Renal pelvis (tissue), 4 donors: Measurements from ENCODE around the gene PIM2. TPM values are rescaled to one million over a fixed set of nuclear protein-coding genes. Genes with fewer than 3 reads are reported as not detected.
"Not testable (repeated sequence)": the region's sequence is repeated elsewhere in the genome, so short reads cannot be mapped to it uniquely, and the experiment has no call there.

Experiments used
- DNase-seq: peaks from one replicate; pipeline ENCODE4 v3.0.0-alpha.2; 2013
- polyA plus RNA-seq, 3 donors: library from polyadenylated mRNA; unstranded; fragments of 120-200 nt; gene quantifications; one replicate each; pipeline ENCODE4 v1.2.1, GENCODE V29; 2013; ENCODE audit not compliant: insufficient read length in 3 of 3

The PIM2 gene
- polyA plus RNA-seq, 3 donors, result 6.5 to 7.9 (median 6.9) TPM

DNA sequence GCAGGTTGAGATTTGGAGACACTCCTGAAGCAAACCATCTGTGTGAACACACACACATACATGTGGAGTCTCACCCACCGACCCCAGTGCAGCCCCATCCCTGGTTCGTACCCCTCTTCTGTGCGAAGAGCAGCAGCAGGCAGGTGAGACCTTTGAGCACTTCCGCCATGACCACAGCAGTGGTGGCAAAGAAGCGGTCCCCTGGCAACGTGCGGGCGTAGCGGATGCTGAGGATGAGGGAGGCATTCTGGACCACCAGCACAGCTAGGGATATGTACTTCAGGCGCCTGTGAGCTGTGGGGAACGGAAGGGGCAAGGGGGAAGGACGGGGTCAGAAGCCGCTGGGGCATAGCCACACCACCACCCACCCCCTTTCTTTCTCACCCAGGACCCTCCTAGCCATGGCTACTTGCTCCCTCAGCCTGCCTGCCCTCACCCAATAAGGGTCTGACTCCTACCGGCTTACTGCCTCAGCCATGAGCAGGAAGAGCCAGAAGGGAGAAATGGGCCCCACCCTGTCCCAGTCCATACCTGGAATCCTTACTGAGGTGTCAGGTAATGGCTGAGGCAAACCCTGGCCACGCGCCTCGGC lies 9.0 kb downstream of the PIM2 start:
- no peak for DNase-seq

DNA sequence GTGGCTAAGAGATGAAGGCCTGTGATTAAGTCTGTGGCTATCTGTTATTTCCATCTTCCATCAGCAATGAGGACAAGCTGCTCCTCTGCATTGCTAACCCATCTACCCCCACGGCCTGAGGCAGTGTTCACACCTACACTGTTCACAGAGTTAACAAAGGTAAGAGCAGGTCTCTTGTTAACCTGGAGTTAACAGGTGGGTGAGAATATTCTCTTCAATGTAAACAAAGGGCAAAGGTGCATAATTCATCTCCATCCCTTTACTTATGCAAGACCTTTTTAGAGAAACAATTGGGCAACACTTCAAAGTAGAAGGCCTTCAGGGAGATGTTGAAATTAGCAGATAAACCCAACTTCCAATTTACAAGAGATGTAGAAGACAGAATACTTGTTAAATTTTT lies 10.2 kb downstream of the PIM2 start:
- no peak for DNase-seq

DNA sequence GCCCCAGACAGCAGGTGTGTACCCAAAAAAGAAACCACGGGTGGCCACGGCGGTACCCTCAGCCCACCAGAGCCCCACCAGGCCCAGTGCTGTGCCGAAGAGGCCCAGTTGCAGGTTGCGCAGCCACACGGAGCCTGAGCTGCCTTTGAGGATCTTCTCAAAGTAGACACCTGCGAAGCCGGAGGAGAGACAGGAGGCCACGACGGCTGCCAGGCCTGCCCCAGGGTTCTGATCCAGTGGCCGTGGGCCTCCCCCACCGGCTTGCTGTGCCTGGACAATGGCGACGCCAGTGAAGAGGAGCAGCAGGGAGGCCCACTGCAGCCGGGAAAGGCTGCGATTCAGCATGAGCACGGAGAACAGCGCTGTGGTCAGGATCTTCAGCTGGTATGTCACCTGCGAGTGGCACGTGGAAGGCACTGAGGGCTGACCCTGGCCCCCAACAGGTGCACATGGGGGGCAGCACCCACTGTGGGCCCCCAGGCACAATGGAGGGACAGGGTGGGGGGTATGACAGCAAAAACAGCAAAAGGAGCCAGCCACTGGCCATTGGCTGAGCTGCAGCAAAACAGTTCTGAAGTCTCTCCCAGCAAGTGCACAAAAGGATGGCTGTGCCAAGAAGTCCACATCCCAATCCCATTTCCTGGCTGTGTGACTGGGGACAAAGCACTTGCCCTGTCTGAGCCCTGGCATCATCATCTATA lies 13.6 kb downstream of the PIM2 start:
- DNase-seq, result no peak

DNA sequence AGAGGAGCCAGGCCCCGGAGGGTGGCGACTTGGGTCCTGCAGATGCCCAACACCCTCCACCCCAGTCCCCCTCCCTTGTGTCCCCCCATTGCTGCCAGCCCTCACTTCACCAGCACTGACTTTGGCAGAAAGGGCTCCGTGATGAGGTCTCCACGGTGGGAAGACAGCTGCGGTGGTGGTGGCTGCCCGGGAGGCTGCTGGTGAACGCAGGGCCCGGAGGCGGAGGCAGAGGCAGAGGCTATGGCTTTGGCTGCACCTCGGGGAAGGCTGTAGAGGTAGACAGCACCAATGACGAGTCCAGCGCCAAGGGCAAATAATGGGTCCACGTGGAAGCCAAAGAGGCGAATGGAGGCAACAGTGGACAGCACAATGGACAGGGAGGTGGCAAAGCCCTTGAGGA lies 14.2 kb downstream of the PIM2 start:
- DNase-seq, result no peak

DNA sequence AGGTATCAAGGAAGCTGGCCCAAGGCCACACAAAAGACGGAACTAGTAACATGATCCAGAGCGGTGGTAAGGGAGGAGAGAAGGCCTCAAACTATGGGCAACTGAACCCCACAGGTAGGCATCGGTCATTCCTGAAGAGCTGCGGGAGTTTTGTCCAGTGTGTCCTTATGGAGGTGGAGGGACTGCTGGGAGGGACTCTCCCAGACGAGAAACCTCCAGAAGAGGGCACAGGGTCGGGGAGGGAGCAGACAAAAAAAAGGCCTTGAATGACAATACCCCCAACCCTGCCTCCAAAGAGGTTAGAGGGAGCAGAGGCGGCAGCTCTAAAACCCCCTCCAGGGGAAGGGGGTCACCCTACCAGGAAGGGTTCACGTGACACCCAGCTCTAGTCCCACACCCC lies 14.6 kb downstream of the PIM2 start:
- no peak for DNase-seq

DNA sequence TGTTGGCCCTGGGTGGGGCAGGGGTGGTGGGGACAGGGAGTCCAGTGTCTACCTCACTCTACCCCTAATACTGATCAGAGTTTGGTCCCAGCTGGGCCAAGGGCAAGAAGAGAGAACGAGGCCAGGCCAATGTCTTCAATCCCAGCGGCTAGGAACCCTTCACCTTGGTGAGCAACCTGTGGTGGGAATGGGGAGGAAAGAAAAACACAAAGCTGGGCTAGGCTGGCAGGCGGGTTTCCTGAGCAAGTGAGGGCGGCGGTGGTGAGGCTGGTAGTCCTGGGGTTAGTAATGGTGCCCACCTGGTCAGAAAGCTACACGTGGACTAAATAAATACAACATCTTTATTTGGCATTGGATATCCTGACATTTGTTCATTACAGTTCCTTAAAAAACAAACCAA lies 15.5 kb downstream of the PIM2 start:
- DNase-seq, result no peak

DNA sequence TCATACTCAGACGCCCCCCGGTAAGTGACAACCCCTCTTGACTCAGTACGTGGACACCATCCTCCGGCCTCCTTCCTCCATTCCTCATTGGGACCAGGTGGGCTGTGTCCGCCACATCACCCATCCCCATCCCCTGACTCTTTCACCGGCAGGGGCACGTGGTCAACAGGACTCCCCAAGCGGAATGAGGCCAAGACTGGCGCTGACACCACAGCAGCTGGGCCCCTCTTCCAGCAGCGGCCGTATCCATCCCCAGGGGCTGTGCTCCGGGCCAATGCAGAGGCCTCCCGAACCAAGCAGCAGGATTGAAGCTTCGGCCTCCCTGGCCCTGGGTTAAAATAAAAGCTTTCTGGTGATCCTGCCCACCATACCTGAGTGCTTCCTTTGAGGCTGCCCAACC lies 16.0 kb downstream of the PIM2 start:
- DNase-seq, result no peak

DNA sequence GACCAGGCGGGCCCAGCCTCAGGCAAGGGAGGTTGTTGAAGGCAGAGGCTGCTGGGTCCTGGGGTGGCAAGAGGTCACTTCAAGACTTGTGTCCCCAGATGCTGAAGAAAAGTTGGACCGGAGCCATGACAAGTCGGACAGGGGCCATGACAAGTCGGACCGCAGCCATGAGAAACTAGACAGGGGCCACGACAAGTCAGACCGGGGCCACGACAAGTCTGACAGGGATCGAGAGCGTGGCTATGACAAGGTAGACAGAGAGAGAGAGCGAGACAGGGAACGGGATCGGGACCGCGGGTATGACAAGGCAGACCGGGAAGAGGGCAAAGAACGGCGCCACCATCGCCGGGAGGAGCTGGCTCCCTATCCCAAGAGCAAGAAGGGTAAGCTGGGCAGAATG lies 16.7 kb downstream of the PIM2 start:
- DNase-seq, result no peak

DNA sequence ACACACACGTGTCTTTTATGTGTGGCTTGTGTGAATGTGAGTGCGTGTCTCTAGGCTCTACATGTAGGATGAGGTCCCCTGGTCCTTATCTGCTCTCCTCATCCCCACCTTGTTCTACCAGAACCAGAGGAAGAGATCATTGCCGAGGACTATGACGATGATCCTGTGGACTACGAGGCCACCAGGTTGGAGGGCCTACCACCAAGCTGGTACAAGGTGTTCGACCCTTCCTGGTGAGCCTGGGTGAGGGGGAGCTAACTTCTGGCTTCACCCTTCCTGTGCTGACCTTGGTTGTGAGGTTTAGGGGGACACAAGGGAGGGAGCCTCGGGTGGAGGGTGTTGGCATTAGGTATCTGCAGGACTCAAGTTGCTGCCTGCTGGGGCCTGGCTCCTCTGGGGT lies 17.8 kb downstream of the PIM2 start:
- no peak for DNase-seq

DNA sequence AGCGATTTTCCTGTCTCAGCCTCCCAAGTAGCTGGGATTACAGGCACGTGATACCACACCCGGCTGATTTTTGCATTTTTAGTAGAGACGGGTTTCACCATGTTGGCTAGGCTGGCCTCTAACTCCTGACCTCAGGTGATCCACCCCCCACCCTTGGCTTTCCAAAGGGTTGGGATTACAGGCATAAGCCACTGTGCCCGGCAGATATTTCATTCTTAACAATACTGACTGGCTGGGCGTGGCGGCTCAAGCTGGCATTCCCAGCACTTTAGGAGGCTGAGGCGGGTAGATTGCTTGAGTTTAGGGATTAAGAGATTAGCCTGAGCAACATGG lies 19.8 kb downstream of the PIM2 start:
- DNase-seq, result no peak

DNA sequence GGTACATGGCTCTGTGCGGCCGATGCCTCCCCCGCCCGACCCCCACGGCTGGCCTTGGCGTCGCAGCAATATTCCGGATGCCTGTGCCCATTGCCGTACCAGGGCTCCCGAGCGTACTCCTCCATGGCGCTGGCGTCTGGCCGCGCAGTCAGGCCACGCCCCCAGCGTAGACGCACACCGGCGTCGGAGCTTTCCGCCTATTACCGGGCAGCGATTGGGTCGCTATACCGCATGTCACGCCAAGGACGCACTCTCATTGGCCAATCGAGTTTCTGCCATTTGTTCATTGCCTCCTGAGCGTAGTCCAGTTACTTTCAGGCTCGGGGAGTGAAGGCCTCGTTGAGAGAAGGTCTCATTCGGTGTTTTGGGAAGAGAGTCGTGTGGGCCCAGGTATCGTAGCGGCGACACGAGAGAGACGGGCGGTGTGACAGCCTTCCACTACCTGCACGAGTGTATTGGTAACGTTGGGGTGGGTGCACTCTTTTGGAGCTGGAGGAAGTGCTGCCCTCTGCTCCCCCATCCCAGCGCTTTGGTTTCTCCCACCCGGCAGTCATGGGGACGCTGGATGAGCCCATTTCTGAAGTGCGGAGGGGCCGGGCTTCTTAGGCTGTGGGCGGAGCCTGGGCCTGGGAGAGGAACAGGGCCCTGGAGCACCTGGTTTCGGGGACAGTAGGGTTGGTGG lies 21.1 kb downstream of the PIM2 start, which contains the start of the genes PQBP1 and TIMM17B:
PQBP1 (plus strand) TSS at position 306 of the 682 bp plus-strand sequence. CDS start 580 bp downstream, outside the sequence.
TIMM17B (minus strand) TSS at position 144 of the 682 bp plus-strand sequence; CDS start at position 125, 19 bp downstream.
- DNase-seq, result peak; percentile 92

DNA sequence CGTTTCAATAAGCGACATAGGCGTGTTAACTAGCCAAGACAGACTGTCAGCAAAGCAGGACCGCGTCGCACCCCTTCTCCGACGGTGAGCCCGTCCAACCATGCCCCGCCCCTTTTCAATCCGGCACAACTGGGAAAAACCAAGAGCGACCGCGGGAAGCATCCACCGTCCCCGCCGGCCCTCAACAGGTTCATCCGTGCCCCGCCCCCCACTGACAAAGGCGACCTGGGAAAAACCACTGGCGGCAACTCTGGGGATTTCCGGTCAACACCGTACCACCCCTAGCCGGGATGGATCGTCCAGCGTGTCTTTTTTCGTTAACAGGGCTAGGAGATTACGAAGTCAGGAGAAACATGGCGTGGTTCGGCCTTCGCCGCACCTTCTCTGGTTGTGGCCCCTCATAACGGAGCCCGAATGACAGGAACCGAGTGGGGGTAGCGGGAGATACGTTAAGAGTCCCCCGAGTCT lies 21.6 kb downstream of the PIM2 start:
- peak; percentile 77 for DNase-seq

DNA sequence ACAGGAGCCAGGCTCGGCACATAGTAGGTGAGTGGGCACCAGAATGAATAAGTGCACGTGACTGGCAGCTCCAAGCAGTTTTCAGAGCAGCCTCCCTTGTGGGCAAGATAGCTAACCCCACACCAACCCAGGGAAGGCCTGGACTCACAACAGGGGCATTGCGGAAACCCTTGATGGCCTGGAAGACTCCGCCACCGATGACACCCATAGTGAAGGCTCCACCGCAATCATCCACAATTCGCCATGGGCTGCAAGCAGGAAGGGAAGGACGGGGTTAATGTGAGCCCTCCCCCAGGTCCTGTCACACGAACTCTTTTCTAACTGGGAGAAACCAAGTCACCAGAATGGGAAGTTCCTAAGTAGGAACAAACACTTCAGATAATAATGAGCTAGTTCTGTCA lies 22.2 kb downstream of the PIM2 start:
- DNase-seq, result no peak

DNA sequence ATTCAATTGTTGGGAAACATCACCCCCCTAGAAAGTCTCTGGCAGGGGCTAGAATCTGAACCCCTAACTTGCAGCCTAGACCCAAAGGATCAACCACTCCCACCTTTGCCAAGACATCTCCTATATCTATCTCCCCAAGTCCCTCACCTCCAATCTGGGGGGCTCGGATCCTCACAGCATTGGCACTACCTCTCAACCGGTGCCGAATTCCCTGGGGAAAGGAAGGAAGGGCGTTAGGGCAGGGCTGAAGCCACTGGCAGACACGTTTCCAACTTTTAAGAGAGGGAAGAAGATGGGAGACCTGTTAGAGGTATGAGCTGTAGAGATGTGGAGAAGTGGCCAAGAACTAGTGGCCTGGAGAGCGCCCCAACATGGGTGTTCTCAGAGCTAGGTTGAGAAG lies 23.9 kb downstream of the PIM2 start:
- no peak for DNase-seq

DNA sequence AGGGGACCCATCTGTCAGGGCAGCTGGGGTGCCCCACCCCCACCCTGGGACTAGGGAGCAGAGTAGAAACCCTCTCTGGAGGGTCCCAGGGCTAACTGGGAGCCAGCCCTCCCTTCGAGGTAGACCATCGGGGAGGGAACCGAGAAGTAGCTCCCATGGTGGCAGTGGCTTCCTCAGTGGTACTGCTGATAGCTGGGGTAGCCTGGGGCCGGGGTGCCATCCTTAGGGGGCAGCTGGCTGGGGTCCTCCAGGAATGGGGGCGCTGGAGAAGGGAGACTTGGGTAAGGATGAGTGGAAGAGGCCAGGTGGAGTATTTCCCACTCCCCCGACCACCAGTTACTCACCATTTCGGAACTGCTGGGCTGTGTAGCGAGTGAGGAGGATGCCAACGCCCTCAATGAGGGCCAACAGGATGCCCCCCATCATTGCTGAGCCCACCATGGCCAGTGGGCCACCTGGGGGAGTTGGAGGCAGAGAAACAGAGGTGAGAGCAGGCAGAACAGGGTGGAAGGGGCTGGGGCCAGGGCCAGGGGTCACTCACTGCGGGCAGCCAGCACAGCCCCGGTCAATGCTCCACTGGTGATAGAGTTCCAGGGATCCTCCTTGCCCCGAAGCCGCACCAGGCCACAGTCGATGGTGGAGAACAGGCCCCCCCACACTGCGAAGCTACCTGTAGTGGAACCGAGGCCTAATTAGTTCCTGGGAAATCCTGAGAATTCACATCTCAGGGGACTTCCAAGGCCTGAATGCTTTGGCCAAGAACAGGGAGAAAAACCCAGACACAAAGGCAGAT lies 25.1 kb downstream of the PIM2 start:
- no peak for DNase-seq

DNA sequence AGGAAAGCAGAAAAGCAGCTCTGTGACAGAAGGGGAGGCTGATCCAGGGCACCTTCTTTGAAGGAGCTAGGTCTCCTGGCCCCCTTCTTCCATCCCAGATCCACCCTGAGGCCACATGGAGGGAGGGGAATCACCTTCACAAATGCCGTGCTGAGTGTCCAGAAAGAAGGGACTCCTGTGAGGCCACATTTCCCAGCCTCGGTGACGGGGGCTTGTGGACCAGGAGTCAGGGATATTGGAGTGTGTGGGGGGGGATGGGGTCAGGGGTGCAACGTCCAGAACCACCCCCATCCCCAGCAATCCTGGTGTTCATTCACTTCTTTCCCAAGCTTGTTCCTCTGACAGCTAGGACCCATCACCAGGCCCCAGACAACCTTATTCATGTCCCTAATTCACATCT lies 25.9 kb downstream of the PIM2 start:
- no peak for DNase-seq

DNA sequence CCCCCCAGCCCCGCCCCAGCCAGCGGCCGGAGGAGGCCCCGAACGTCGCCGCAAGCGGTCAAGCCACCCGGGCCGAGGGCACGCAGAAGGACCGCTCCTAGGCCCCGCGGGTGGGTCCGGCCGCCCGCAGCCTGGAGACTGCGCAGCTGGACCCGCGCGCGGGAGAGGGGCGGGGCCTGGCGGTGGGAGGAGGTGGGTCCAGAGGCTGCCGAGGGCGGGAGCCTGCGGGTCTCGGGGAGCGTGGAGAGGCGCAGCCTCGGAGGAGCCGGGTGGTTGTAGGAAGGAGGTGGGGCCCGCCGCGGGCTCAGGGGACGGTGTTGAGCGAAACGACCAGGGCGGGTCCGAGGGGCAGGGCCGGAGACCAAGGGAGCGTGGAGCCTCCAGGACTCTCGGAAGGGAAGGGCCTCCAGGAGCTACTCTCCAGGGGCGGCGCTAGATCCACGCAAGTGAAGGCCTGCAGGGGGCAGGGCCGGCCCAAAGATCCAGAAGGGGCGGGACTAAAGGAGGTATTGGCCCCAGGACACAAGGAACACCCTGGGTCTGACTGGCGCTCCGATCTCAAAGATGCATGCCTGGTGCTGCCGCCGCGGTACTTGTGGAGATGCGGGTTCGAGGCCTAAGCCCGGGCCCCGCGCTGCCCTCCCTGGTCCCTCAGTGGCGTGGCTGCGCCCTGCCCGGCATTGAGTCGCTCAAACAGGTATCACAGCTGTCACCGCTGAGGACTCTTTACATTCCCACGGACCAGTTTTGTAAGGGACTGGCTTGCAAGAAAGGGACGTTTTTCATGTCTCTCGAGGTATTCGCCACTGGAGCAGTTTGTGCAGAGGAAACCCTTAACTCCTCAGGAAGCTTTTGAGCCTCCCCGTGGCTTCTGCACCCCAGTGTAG lies 27.2 kb downstream of the PIM2 start:
- DNase-seq, result peak; percentile 78

DNA sequence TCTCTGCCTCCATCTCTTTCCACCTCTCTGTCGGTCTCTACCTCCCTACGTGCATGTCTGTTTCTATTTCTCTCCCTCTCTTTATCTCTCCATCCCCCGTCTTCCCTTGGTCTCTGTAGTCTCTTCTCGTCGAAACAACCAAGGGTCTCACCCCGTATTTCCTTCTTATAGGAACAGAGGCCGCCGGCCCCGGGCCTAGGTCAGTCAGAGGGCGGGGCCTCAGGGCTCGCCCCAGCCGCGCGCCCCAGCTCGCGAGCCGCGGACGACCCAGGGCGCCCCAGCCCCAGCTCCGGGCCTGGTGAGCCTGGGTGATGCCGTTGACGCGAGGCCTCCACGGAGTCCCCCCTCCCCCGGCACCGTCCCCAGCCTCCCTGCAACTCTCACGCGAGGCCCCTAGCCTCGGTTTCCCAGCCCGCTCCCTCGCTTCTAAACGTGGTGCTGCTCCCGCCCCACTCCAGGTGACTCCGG lies 27.9 kb downstream of the PIM2 start:
- DNase-seq, result no peak

DNA sequence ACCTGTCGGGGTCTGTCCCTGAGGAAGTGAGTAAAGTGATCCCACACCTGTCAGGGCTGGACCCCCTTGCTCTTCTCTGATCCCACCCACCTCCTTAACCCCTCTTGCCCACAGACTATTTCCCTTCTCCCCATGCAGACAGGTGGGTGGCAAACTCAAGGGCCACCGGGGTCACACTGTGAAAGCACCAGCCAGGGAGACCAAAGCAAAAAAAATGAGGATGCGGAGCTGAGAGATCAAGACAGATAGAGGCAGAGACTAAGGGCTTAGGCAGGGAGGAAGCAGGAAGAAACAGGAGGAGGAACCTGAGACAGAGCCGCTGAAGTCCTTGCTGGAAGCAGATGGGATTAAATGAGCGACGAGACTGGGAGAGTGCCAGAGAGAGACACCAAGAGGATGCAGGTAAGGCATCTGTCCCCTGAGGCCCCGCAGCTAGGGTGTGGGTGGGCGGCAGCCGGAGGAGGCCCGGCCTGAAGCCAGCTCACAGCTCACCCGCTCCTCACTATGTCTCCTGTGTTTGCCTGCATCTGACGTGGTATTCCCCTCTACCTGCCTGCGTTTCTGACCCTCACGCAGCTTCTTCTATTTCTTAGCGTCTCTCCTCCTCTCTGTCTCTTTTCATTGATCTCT lies 28.4 kb downstream of the PIM2 start:
- no peak for DNase-seq

DNA sequence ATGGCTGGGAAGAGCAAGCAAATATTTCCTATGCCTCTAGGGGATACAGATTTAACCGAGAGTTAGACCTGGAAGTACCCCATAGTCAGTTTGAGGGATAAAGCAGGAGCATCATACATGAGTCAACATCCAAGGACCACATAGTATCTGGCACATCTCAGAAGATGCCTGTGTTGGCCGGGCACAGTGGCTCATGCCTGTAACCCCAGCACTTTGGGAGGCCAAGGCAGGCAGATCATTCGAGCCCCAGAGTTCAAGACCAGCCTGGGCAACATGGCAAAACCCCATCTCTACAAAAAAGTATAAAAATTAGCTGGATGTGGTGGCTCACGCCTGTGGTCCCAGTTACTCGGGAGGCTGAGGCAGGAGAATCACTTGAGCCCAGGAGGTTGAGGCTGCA lies 32.2 kb downstream of the PIM2 start:
- not testable (repeated sequence) for DNase-seq

DNA sequence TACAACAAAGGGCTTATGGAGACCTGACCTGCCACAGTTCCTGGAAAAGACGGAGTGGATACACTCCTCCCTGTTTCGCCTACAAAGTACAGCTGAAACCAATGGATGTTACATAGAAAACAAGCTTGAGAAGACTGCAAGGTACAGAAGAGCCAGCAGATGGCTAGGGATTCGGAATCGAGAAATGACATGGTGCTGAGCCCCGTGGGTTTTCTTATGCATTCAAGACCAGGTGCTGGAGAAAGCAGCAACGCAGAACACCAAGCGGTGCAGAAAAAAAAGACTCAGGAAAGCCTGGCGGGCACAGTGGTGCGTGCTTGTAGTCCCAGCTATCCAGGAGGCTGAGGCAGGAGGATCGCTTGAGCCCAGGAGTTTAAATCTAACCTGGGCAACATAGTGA lies 35.1 kb downstream of the PIM2 start:
- DNase-seq, result no peak
